OCI-LY1 (cell line): Measurements from ENCODE around the gene AFAP1.

ENCODE experiments used
- CTCF ChIP-seq: fragments of 200-600 bp; sonication (generic), shearing (Covaris generic); IDR thresholded peaks from 2 replicates; pipeline ENCODE4 v1.5.1; 2017; ENCODE audit warnings: mild to moderate bottlenecking, antibody characterized with exemption, low read length, moderate library complexity, mixed read lengths
- EZH2 ChIP-seq: fragments of 200-600 bp; sonication (generic), shearing (Covaris generic); IDR thresholded peaks from 2 replicates; pipeline ENCODE4 v1.8.0; 2017; ENCODE audit warnings: borderline replicate concordance, mixed run types, mild to moderate bottlenecking, antibody characterized with exemption, low read length, moderate library complexity, mixed read lengths

DNA sequence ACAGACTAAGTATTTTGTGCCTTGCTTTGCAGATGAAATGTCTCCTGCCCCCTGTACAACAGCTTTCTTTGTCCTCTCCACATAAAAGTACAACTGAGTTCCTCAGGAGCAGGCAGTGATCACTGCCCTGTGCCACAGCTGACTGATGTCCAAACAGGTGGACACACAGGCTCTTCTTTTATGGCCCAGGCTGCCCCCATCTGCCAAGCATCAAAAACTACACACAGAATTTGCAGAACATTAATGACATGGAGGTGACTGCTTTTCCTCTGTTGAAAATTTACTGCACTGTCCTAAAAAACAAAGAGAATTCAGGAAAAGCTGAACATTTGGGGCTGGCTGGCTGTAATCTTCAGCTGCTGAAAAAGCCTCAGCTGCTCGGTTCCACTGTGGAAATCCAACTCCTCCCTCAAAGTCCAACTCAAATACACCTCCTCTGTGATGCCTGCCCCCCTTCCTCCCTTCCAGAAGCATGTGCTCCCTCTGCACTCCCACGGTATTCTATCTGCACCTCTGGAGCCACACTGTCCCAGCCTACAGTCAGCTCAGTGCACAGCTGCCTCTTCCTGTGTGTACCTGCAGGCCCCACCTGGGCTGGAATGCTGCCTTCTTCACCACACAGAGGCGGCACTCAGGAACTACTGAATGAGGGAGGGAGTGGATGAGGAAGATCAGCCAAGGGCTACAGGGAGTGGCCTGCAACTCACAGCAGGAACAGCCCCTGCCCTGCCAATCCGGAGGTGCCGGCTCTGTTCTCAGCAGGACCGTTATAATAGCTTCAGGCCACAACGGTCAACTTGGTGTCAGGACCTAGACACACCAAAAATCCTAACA, 10.3 kb downstream of the AFAP1 start:
- TF ChIP-seq CTCF (no peak), EZH2 (no peak)
